ENCODE data around the gene CENPX.

The CENPX gene

DNA sequence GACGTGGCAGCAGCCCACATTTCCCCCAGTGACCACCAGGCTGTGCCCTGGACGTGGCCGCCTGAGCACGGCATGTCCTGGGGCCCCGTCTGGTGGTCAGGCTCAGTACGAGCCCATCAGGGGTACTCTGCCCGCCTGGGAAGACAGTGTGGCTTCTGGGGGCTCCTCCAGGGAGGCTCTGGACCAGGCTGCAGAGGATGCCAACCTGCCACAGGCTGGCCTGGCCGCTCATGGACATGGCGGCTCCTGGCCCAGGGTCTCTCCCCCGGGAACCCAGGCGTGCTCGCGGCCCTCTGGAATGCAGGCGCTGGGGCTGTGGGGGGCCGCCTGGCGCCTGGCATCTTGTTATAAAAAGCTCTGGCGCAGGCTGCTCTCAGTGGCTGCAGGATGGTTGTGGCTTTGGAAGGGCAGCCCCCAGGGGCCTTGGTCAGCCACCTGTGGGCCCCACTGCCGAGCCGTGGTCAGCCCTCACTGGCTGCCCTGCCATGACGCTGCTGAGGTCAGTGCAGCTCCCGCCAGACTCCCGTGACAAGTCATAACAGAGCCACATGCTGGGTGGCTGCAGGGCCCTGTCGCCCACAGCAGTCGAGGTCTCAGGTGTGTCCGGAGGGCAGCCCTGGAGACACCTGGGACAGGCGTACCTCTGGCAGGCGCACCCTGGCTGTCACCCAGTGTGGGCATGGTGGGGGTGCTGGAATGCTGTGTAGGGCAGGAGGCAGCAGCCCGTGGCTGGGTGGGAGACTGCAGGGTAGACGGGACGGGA lies 15.0 kb downstream of the CENPX start:
- Mint-ChIP-seq H3K4me1 (ENCODE audit: low read depth) (no peaks in the 10 kb centered on the region), H3K27me3 (no peaks in the 10 kb centered on the region), H3K27ac (no peak overlapping the region), H3K36me3 (no peaks in the 10 kb centered on the region), H3K9me3 (ENCODE audit: low read depth) (no peaks in the 10 kb centered on the region), H3K4me3 (no peak overlapping the region)

GRCh38 chr17:82007228-82007494 lies 15.5 kb downstream of the CENPX start:
- no peaks in the 10 kb centered on the region for H3K36me3 Mint-ChIP-seq
- no peak overlapping the region for H3K4me3 Mint-ChIP-seq
- H3K27ac Mint-ChIP-seq, result no peak overlapping the region
- no peaks in the 10 kb centered on the region for H3K4me1 Mint-ChIP-seq (ENCODE audit: low read depth)
- H3K9me3 Mint-ChIP-seq (ENCODE audit: low read depth), result no peaks in the 10 kb centered on the region
- H3K27me3 Mint-ChIP-seq, result no peaks in the 10 kb centered on the region

DNA sequence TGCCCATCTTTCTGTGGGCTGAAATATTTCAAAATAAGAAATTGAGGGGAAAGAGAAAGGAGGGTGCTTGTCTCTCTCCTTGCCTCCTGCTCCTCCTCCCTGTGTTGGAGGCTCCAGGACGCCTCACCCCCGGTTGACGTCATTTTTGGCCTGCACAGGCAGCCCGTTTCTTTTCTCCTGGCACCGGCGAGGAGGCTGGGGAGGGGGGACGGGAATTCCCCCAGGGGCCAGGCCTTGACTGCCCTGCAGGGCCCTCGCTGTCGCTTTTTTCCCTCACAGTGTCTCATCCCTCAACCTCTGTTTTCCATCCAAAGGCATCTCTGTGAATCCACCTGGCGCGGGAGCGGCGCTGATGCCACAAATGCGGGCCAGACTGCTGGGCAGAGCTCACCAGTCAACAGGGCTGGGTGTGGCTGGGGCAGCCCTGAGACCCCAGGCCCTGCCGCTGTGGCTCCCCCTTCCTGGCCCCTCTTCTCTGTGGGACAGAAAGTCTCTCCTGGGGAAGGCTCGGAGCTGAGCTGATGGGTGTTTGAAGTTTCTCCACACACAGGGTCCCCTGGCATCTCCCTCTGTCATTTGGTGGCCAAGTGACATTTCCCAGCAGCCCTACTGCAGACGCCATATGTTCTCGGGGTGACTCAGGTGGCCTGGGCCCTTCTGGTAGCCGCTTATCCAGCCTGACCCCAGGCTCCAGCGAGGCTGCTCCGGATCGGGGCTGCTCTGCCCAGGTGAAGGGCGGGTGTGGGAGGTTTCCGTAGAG lies 16.0 kb downstream of the CENPX start:
- no peaks in the 10 kb centered on the region for H3K36me3 Mint-ChIP-seq
- H3K27ac Mint-ChIP-seq, result no peak overlapping the region
- no peaks in the 10 kb centered on the region for H3K9me3 Mint-ChIP-seq (ENCODE audit: low read depth)
- no peak overlapping the region for H3K4me3 Mint-ChIP-seq
- no peaks in the 10 kb centered on the region for H3K4me1 Mint-ChIP-seq (ENCODE audit: low read depth)
- no peaks in the 10 kb centered on the region for H3K27me3 Mint-ChIP-seq

GRCh38 chr17:82005701-82006348 lies 16.9 kb downstream of the CENPX start:
- H3K4me1 Mint-ChIP-seq (ENCODE audit: low read depth), result no peaks in the 10 kb centered on the region
- H3K36me3 Mint-ChIP-seq, result no peaks in the 10 kb centered on the region

DNA sequence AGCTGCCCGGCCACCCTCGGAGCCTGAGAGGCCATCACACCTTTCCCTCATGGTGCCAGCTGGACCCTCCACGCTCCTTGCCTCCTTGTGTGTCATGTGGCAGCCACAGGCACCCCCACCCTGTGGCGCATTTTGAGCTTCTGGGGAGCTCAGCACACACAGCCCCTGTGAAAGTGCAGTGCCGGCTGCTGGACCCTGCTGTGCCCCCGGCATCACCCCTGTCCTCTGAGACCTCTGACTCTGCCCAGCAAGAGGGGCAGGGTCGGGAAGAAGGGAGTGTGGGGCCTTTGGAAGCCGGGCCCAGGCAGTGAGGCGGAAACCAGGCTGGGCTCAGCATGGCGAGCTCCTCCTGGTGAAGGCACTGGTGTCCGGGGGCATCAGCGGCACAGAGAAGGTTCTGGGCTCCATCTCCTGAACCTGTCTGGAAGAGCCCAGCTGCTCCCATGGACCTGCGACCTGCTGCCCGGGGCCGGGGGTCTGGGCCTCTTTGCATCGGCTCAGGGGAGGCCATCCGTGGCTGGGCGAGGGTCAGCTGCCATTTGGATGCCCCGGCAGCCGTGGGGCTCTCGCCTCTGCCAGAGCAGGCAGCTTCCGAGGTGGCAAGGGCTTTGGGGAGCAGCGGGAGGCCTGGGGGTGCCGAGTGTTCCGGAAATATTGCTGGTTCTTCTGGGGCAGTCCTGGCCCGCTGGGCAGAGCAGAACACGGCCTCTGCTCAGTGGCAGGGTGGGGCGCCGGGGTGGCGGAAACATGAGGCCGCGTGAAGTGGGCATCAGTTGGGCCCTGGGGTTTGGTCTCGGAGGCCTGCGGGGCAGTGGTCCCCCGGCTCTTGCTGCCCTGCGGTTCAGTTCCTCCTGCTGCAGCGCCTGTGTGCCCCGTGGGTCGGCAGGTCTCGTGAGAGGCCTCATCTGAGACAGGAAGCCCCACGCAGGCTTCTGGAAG lies 17.9 kb downstream of the CENPX start:
- no peaks in the 10 kb centered on the region for H3K4me1 Mint-ChIP-seq (ENCODE audit: low read depth)

More at GRCh38 chr17:82005701-82006348, 16.9 kb downstream of the CENPX start:
- Mint-ChIP-seq H3K4me3 (no peak overlapping the region), H3K27ac (no peak overlapping the region), H3K27me3 (no peaks in the 10 kb centered on the region), H3K9me3 (ENCODE audit: low read depth) (no peaks in the 10 kb centered on the region)

DNA sequence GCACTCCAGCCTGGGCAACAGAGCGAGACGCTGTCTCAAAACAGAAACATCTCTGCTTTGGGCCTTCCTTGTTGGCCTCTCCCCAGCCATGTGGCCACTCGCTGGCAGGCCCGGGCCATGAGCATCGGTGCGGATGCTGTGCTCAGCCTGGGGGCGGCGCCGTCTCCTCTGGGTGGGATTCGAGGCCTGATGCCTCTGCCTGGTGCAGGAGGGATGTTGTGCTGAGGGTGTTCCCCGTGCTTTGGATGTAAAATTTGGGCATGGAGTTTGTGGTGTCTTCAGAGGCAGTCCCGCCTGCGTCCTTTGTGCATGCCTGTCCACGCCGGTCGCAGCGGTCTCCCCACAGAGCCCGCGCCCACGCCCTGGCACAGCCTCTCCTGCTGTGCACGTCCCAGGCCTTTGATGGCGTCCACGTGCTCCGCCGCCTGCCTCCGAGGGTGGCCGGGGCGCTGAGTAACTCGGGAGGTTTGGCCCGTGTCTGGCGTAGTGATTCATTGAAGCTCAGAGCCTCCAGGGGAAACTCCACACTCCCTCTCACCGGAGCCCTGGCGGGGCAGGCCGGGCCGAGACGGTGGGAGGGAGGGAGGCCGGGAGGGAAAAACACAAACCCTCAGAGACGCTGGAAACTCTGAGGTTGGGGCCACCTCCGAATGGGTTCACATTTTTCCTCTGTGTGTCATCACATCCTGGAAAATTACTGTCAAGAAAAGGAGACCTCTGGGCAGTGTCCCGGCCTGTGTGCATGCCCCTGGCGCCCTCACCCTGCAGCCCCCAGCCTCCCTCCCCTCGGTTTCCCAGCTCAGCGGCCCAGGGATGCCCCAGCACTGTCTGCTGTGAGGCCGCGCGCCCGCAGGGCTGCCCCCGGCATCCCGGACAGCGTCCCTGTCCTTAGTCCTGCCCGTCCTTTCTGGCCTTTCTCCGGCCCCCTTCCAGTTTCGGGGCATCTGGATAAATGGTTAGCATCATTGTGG lies 19.0 kb downstream of the CENPX start:
- no peaks in the 10 kb centered on the region for H3K9me3 Mint-ChIP-seq (ENCODE audit: low read depth)
- no peak overlapping the region for H3K27ac Mint-ChIP-seq
- no peaks in the 10 kb centered on the region for H3K4me1 Mint-ChIP-seq (ENCODE audit: low read depth)
- no peaks in the 10 kb centered on the region for H3K36me3 Mint-ChIP-seq
- no peak overlapping the region for H3K4me3 Mint-ChIP-seq
- H3K27me3 Mint-ChIP-seq, result no peaks in the 10 kb centered on the region

More for the DNA sequence above, 17.9 kb downstream of the CENPX start:
- Mint-ChIP-seq H3K9me3 (ENCODE audit: low read depth) (no peaks in the 10 kb centered on the region), H3K4me3 (no peak overlapping the region), H3K27ac (no peak overlapping the region), H3K36me3 (no peaks in the 10 kb centered on the region), H3K27me3 (no peaks in the 10 kb centered on the region)

DNA sequence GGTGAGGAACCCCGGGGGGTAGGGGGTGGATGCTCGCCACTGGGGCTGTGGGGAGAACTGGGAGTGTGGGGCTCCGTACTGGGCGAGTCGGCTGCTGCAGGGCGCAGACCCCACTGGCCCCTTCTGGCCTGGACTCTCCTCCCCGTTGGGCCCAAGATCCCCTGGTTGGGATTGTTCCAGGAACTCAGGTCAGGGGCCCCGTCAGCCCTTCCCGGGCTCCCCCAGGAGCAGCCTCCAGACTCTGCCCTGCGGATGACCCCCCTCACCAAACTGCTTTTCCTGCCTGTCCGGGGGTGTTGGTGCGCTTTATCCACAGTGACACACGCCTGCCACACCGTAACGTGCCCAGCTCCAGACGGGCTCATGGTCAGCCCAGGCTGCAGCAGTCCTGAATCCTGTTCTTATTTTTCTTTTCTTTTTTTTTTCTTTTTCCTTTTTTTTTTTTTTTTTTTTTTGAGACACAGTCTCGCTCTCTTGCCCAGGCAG lies 21.1 kb downstream of the CENPX start:
- H3K4me1 Mint-ChIP-seq (ENCODE audit: low read depth), result no peaks in the 10 kb centered on the region
- H3K4me3 Mint-ChIP-seq, result no peak overlapping the region
- H3K36me3 Mint-ChIP-seq, result no peaks in the 10 kb centered on the region
- H3K27me3 Mint-ChIP-seq, result no peaks in the 10 kb centered on the region
- H3K27ac Mint-ChIP-seq, result no peak overlapping the region
- no peaks in the 10 kb centered on the region for H3K9me3 Mint-ChIP-seq (ENCODE audit: low read depth)

- no peak overlapping the region for H3K27ac Mint-ChIP-seq
- H3K4me3 Mint-ChIP-seq, result no peak overlapping the region
- H3K9me3 Mint-ChIP-seq (ENCODE audit: low read depth), result no peaks in the 10 kb centered on the region
- H3K4me1 Mint-ChIP-seq (ENCODE audit: low read depth), result no peaks in the 10 kb centered on the region
- no peaks in the 10 kb centered on the region for H3K27me3 Mint-ChIP-seq
- no peaks in the 10 kb centered on the region for H3K36me3 Mint-ChIP-seq
Observed at GRCh38 chr17:82000803-82001570, 21.7 kb downstream of the CENPX start.

- H3K27ac Mint-ChIP-seq, result no peak overlapping the region
- no peaks in the 10 kb centered on the region for H3K36me3 Mint-ChIP-seq
- no peaks in the 10 kb centered on the region for H3K4me1 Mint-ChIP-seq (ENCODE audit: low read depth)
- no peak overlapping the region for H3K4me3 Mint-ChIP-seq
- H3K27me3 Mint-ChIP-seq, result no peaks in the 10 kb centered on the region
- H3K9me3 Mint-ChIP-seq (ENCODE audit: low read depth), result no peaks in the 10 kb centered on the region
Observed at GRCh38 chr17:81999976-82000802, 22.5 kb downstream of the CENPX start.

GRCh38 chr17:81999587-81999975 lies 23.1 kb downstream of the CENPX start:
- H3K4me1 Mint-ChIP-seq (ENCODE audit: low read depth), result no peaks in the 10 kb centered on the region
- no peak overlapping the region for H3K27ac Mint-ChIP-seq
- H3K36me3 Mint-ChIP-seq, result no peaks in the 10 kb centered on the region
- H3K27me3 Mint-ChIP-seq, result no peaks in the 10 kb centered on the region
- H3K4me3 Mint-ChIP-seq, result no peak overlapping the region
- H3K9me3 Mint-ChIP-seq (ENCODE audit: low read depth), result no peaks in the 10 kb centered on the region

DNA sequence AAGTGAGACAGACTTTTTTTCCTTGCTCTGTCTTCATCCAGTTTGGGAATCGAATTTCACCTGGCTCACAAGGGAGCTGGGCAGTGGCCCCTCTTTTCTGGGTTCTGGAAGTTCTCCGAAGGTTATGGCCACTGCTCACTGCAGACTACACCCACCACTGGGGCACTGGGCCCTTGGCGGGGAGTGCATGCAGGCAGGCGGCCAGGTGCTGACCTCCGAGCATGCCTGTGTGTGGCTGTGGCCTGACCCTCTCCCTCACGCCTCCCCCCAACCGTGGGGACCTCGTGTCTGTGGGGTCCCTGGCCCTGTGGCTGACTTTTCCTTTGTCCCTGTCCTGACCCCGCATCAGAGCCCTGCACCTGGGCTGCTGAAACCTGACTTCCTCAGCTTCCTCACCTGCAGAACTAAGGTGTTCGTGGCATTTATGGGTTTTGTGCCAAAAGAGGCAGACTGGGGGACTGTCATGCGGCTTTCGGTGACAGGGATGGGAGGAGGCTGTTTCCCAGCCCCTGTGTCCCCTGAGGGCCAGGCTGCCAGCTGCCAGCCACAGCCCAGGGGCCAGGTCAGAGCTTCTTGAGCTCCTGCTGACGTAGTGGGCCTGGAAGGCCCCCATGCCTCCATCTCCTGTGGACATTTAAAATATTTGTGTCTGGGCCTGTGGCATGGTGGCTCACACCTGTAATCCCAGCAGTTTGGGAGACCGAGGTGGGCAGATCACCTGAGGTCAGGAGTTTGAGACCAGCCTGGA lies 23.8 kb downstream of the CENPX start:
- Mint-ChIP-seq H3K4me3 (no peak overlapping the region), H3K36me3 (no peaks in the 10 kb centered on the region), H3K9me3 (ENCODE audit: low read depth) (no peaks in the 10 kb centered on the region), H3K27ac (no peak overlapping the region), H3K27me3 (no peaks in the 10 kb centered on the region), H3K4me1 (ENCODE audit: low read depth) (no peaks in the 10 kb centered on the region)

DNA sequence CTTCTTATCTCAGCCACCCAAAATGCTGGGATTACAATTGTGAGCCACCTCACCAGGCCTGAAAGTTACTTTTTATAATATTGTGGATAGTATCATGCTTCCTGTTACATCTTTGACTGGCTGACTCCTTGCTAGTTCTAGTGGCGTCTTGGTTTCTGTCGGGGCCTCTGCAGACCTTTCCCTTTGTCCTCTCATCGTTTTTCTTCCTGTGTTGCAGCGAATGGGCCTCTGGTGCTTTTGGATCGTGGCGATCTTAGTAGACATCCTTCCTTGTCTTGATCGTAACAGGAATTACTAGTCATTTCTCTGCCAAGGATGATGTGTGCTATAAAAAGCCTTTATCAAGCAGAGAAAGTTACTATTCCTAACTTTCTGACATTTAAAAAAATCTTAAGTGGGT lies 24.5 kb downstream of the CENPX start:
- H3K9me3 Mint-ChIP-seq (ENCODE audit: low read depth), result no peaks in the 10 kb centered on the region
- H3K4me1 Mint-ChIP-seq (ENCODE audit: low read depth), result no peaks in the 10 kb centered on the region
- H3K27ac Mint-ChIP-seq, result no peak overlapping the region
- no peaks in the 10 kb centered on the region for H3K36me3 Mint-ChIP-seq
- no peaks in the 10 kb centered on the region for H3K27me3 Mint-ChIP-seq
- H3K4me3 Mint-ChIP-seq, result no peak overlapping the region

Data from activated naive CD8-positive, alpha-beta T cell (primary cell).